PC-9 (cell line): Measurements from ENCODE around the gene TBC1D8. TPM values are rescaled to one million over a fixed set of nuclear protein-coding genes. Genes with fewer than 3 reads are reported as not detected.

Experiments
- BruUV-seq: library from RNA; stranded (reverse); fragments of 400-500 nt; replicated peaks from 2 replicates; lab custom pipeline; 2021; lab: Mats Ljungman, UMichigan
- CTCF ChIA-PET: fragments of 300-600 bp; sonication (Branson Sonifier 250); formaldehyde crosslinking; loops from one replicate; lab custom pipeline; 2022; ENCODE audit warnings: antibody characterized with exemption; lab: Charles Lee
- POLR2A ChIA-PET: fragments of 300-600 bp; sonication (Branson Sonifier 250); formaldehyde crosslinking; loops from one replicate; lab custom pipeline; 2022; ENCODE audit warnings: antibody characterized with exemption; ENCODE audit not compliant: unreplicated experiment; lab: Charles Lee
- DNase-seq, 2 experiments: peaks; one replicate each; pipeline versions ENCODE4 v3.0.0 to v3.0.0-alpha.2; 2015 to 2022; ENCODE audit warnings: mixed read lengths in 1 of 2
- H2AFZ ChIP-seq: fragments of 200-600 bp; sonication (generic); 2 replicates; pipeline ENCODE4 v1.8.1; 2017; ENCODE audit warnings: antibody characterized with exemption
- H3F3A ChIP-seq: fragments of 200-600 bp; sonication (generic); 2 replicates; pipeline ENCODE4 v1.8.1; 2017; ENCODE audit warnings: antibody characterized with exemption, mild to moderate bottlenecking, low read depth; ENCODE audit not compliant: insufficient read depth
- H3K27ac ChIP-seq: fragments of 200-600 bp; sonication (generic); 2 replicates; pipeline ENCODE4 v1.6.1; 2016; ENCODE audit warnings: mixed run types
- H3K27me3 ChIP-seq: fragments of 200-600 bp; sonication (generic); 2 replicates; pipeline ENCODE4 v1.6.1; 2016; ENCODE audit warnings: low read depth, mixed run types; ENCODE audit not compliant: insufficient read depth
- H3K36me3 ChIP-seq: fragments of 200-600 bp; sonication (generic); 2 replicates; pipeline ENCODE4 v1.6.1; 2016; ENCODE audit warnings: low read depth, mixed run types
- H3K4me1 ChIP-seq: fragments of 200-600 bp; sonication (generic); replicated peaks from 2 replicates; pipeline ENCODE4 v1.6.1; 2016; ENCODE audit warnings: mixed run types; ENCODE audit not compliant: insufficient read depth
- H3K4me2 ChIP-seq: fragments of 200-600 bp; sonication (generic); 2 replicates; pipeline ENCODE4 v1.6.1; 2017; ENCODE audit warnings: mixed run types
- H3K4me3 ChIP-seq: fragments of 200-600 bp; sonication (generic); 2 replicates; pipeline ENCODE4 v1.6.1; 2016; ENCODE audit warnings: mixed run types
- H3K79me2 ChIP-seq: fragments of 200-600 bp; sonication (generic); 2 replicates; pipeline ENCODE4 v1.6.1; 2017; ENCODE audit warnings: low read depth, mixed run types
- H3K9me2 ChIP-seq: fragments of 200-600 bp; sonication (generic); 2 replicates; pipeline ENCODE4 v1.8.1; 2017; ENCODE audit warnings: mild to moderate bottlenecking; ENCODE audit not compliant: insufficient read depth
- H3K9me3 ChIP-seq: fragments of 200-600 bp; sonication (generic); 2 replicates; pipeline ENCODE4 v1.8.1; 2016; ENCODE audit warnings: low read depth; ENCODE audit not compliant: insufficient read depth
- H4K20me1 ChIP-seq: fragments of 200-600 bp; sonication (generic); 2 replicates; pipeline ENCODE4 v1.8.1; 2017; ENCODE audit not compliant: insufficient read depth
- CTCF ChIP-seq: fragments of 200-600 bp; sonication (generic); conservative IDR thresholded peaks from 2 replicates; pipeline ENCODE4 v1.6.1; 2017; ENCODE audit warnings: mixed run types, antibody characterized with exemption, mild to moderate bottlenecking, moderate library complexity
- EZH2 ChIP-seq: fragments of 200-600 bp; sonication (generic); IDR thresholded peaks from 2 replicates; pipeline ENCODE4 v1.8.0; 2017; ENCODE audit warnings: antibody characterized with exemption, low read depth
- intact Hi-C: fragments of 100-400 bp; cut with micrococcal nuclease; formaldehyde crosslinking; loops from one replicate; pipeline ENCODE4 v1.10.0; 2022; ENCODE audit not compliant: unreplicated experiment
- total RNA-seq: library from RNA; stranded (reverse); gene quantifications from 2 replicates; pipeline ENCODE4 v1.2.3, GENCODE V29; 2021

Gene TBC1D8
- total RNA-seq, 1 experiment from 2014 or later, result 25.2 TPM

DNA sequence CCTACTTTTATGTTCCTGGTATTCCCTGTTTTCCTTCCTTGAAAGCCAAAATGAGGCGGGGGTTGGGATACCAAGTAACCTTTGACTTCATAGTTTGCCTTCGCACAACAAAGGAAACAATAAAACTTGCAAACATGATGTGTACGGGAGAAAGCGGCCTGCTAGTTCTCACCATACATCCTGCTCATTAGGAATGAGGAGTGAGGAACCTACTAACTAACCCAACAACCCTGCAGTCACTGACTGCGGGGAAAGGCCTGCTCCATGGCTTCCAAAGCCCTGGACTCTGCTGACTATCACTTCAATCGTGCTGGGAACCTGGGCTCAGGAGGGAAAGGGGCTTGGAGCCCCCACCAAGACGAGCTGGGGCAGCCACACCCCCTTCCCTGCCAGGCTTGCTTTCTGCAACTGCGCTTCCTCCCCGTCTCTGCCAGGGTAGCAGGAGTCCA, 124.9 kb downstream of the TBC1D8 start:
- peaks cover 13% of the 10 kb centered on the region for H3F3A ChIP-seq
- intact Hi-C loops, result no loop called here
- H3K9me2 ChIP-seq, result no peaks in the 10 kb centered on the region
- no peaks in the 10 kb centered on the region for H3K4me1 ChIP-seq
- H4K20me1 ChIP-seq, result no peaks in the 10 kb centered on the region
- H3K27ac ChIP-seq, result no peak overlapping the region
- no peaks in the 10 kb centered on the region for H3K27me3 ChIP-seq
- no peaks in the 10 kb centered on the region for H3K9me3 ChIP-seq
- CTCF ChIA-PET, result no interaction called here
- POLR2A ChIA-PET, result no interaction called here
- peaks cover 28% of the 10 kb centered on the region for H3K36me3 ChIP-seq
- no peak for TF ChIP-seq EZH2
- no peak for TF ChIP-seq CTCF
- no TSS peak for BruUV-seq
- H3K4me3 ChIP-seq, result no peak overlapping the region
- no peaks in the 10 kb centered on the region for H3K79me2 ChIP-seq
- H2AFZ ChIP-seq, result no peak overlapping the region
- no peak for DNase-seq
- H3K4me2 ChIP-seq, result no peak overlapping the region

DNA sequence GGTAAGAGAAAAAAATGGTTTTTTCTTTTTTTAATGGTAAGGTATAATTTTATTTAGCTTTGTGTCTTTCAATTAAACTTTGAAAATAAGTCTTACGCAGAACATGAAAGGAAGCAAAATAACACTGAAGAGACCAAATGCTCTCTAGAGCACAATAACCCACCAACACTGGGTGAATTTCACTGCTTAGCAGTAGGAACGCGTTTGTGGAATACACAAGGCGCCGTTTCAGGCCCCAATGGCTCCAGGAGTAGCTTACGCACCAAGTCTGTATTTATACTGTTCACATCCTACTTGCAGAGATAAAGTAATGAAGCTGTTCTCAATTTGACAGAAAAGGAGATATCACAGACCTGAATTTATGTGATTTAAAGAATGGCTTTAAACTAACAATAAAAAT, 125.6 kb downstream of the TBC1D8 start:
- Histone ChIP-seq H3K4me1 (no peaks in the 10 kb centered on the region), H3F3A (peaks cover 13% of the 10 kb centered on the region), H3K9me3 (no peaks in the 10 kb centered on the region), H3K9me2 (no peaks in the 10 kb centered on the region), H2AFZ (no peak overlapping the region), H4K20me1 (peaks cover 1% of the 10 kb centered on the region; the same call in 1 of the 2 replicates), H3K27ac (no peak overlapping the region), H3K4me2 (no peak overlapping the region), H3K4me3 (no peak overlapping the region), H3K36me3 (peaks cover 22% of the 10 kb centered on the region), H3K79me2 (no peaks in the 10 kb centered on the region), H3K27me3 (no peaks in the 10 kb centered on the region)
- no peak for DNase-seq
- POLR2A ChIA-PET, result no interaction called here
- BruUV-seq, result no TSS peak
- TF ChIP-seq EZH2 (no peak), CTCF (no peak)
- intact Hi-C loops, result no loop called here
- CTCF ChIA-PET, result no interaction called here

DNA sequence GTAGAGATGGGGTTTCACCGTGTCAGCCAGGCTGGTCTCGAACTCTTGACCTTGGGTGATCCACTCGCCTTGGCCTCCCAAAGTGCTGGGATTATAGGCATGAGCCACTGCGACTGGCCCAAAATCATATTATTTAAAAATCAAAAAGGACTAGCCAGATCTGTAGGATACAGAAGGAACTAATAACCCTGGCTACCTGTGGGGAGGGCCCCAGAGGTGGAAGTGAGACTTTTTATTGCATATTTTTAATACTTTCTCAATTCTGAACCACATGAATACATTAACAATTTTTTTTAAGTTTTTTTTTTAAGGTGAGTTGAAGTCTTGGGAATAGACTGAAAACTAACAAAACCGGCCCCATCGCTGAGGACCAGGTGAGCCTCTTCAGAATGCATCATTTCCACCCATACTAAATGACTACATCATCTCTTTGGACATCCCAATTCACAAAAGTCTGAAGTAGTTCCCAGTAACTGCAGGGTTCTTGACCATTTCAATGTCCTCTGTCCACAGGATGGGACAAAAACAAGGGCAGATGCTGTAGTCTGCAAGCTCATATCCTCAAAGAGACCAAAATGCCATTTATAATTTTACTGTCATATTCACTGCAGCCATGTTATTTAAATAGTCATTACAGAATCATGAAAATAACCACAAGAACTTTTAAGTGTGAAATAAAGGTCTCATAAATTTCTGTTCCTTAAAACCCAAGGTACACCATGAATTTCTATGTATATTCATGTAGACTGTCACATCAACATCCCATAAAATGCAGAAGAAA, 127.7 kb downstream of the TBC1D8 start:
- H3K4me1 ChIP-seq, result no peaks in the 10 kb centered on the region
- H2AFZ ChIP-seq, result no peak overlapping the region
- no peaks in the 10 kb centered on the region for H3K27me3 ChIP-seq
- no peaks in the 10 kb centered on the region for H3K9me2 ChIP-seq
- no peaks in the 10 kb centered on the region for H3K79me2 ChIP-seq
- intact Hi-C loops, result no loop called here
- no peak overlapping the region for H3K4me2 ChIP-seq
- BruUV-seq, result no TSS peak
- H3K36me3 ChIP-seq, result peaks cover 41% of the 10 kb centered on the region
- CTCF ChIA-PET, result no interaction called here
- H3K9me3 ChIP-seq, result no peaks in the 10 kb centered on the region
- no peak overlapping the region for H3K4me3 ChIP-seq
- DNase-seq, result no peak
- POLR2A ChIA-PET, result no interaction called here
- H3K27ac ChIP-seq, result no peak overlapping the region
- H4K20me1 ChIP-seq, result peaks cover 6% of the 10 kb centered on the region
- peaks cover 28% of the 10 kb centered on the region for H3F3A ChIP-seq
- no peak for TF ChIP-seq CTCF
- TF ChIP-seq EZH2, result no peak
